T-cell (primary cell): ENCODE measurements around the gene SLC13A5. TPM values are rescaled to one million over a fixed set of nuclear protein-coding genes. Genes with fewer than 3 reads are reported as not detected.
A peak's percentile ranks its signal among the peaks of the same experiment; 100 is the strongest.

Experiments
- ATAC-seq, 4 experiments: fragments of 200-7000 bp in 3 of 4; fragments of 150-1000 bp in 1 of 4; cut with Tn5 transposase; replicated peaks in 1 of 4; 1 replicate in 3 of 4; 2 replicates in 1 of 4; pipeline ENCODE4 v1.10.0; 2021; ENCODE audit warnings: moderate library complexity in 3 of 4, mild to moderate bottlenecking in 2 of 4, moderate number of reproducible peaks in 1 of 4
- CTCF ChIA-PET, 2 donors: fragments of 300-600 bp; sonication (Branson Sonifier 250); formaldehyde crosslinking; loops; one replicate each; lab custom pipeline; 2022; ENCODE audit warnings: antibody characterized with exemption in 2 of 2; lab: Charles Lee
- POLR2A ChIA-PET, 2 donors: fragments of 300-600 bp; sonication (Branson Sonifier 250); formaldehyde crosslinking; loops; one replicate each; lab custom pipeline; 2022; ENCODE audit warnings: antibody characterized with exemption in 2 of 2; lab: Charles Lee
- DNase-seq, 35 experiments: peaks; one replicate each; pipeline versions ENCODE4 v3.0.0 to v3.0.0-alpha.2; 2013 to 2023
- H3K27ac ChIP-seq: one replicate; pipeline ENCODE4 v1.5.1; 2013; ENCODE audit warnings: low read length
- H3K27me3 ChIP-seq, 2 experiments: replicated peaks in 1 of 2; 1 replicate in 1 of 2; 2 replicates in 1 of 2; pipeline versions ENCODE4 v1.6.1 to v1.7.0; 2013; ENCODE audit warnings: low read length in 1 of 2, mixed read lengths in 1 of 2; ENCODE audit not compliant: control insufficient read depth in 2 of 2, insufficient read depth in 2 of 2; ENCODE audit errors: extremely low read depth in 1 of 2
- H3K36me3 ChIP-seq, 2 donors: 1 replicate in 1 of 2; 2 replicates in 1 of 2; pipeline versions ENCODE4 v1.6.1 to v1.7.0; 2013; ENCODE audit warnings: low read length in 1 of 2; ENCODE audit not compliant: control insufficient read depth in 2 of 2, insufficient read depth in 1 of 2; ENCODE audit errors: extremely low read depth in 1 of 2
- H3K4me1 ChIP-seq, 2 experiments: 1 replicate in 1 of 2; 2 replicates in 1 of 2; pipeline versions ENCODE4 v1.6.1 to v1.7.0; 2013; ENCODE audit warnings: low read length in 2 of 2, mixed read lengths in 1 of 2; ENCODE audit not compliant: insufficient read depth in 2 of 2, control insufficient read depth in 1 of 2; ENCODE audit errors: extremely low read depth in 1 of 2
- H3K4me3 ChIP-seq, 2 donors: 1 replicate in 1 of 2; 2 replicates in 1 of 2; pipeline versions ENCODE4 v1.5.1 to v1.7.0; 2013; ENCODE audit warnings: mild to moderate bottlenecking in 2 of 2, low read length in 1 of 2, moderate library complexity in 1 of 2; ENCODE audit not compliant: control insufficient read depth in 1 of 2; ENCODE audit errors: extremely low read depth in 1 of 2
- H3K9me3 ChIP-seq: 2 replicates; pipeline ENCODE4 v1.7.0; 2013
- H3K27ac Mint-ChIP-seq, 2 donors: one replicate each; pipeline ENCODE4 v1.8.0; 2020 to 2021; ENCODE audit warnings: mild to moderate bottlenecking in 2 of 2, mixed read lengths in 2 of 2
- H3K27me3 Mint-ChIP-seq, 2 donors: one replicate each; pipeline ENCODE4 v1.8.0; 2021 to 2022; ENCODE audit warnings: mixed read lengths in 2 of 2
- H3K36me3 Mint-ChIP-seq: one replicate; pipeline ENCODE4 v1.8.0; 2021; ENCODE audit warnings: mixed read lengths
- H3K4me1 Mint-ChIP-seq, 3 donors: one replicate each; pipeline ENCODE4 v1.8.0; 2020 to 2022; ENCODE audit warnings: mixed read lengths in 3 of 3, mild to moderate bottlenecking in 1 of 3
- H3K4me3 Mint-ChIP-seq, 3 donors: one replicate each; pipeline ENCODE4 v1.8.0; 2020 to 2022; ENCODE audit warnings: mild to moderate bottlenecking in 3 of 3, mixed read lengths in 3 of 3, moderate library complexity in 3 of 3
- H3K9me3 Mint-ChIP-seq, 3 donors: one replicate each; pipeline ENCODE4 v1.8.0; 2020 to 2022; ENCODE audit warnings: mixed read lengths in 3 of 3
- WGBS: methylation state at CpG from one replicate; pipeline ENCODE4 v1.1.5; 2013; ENCODE audit warnings: missing lambda C conversion rate; ENCODE audit not compliant: insufficient coverage; 5-methylcytosine and 5-hydroxymethylcytosine counted together
- total RNA-seq, 35 experiments: library from RNA in 6 of 35; stranded (reverse) in 6 of 35; fragments of 120-200 nt in 1 of 35; gene quantifications; one replicate each; pipeline versions ENCODE4 v1.2.1 to v1.2.4 and lab custom pipeline; 2013 to 2026

SLC13A5 gene
- total RNA-seq, 5 donors from 2014 or later (not counting 1 experiment from before 2014, with no cell fraction given), result 0.13 TPM; not detected in 3

- Histone ChIP-seq H3K27me3 (no peaks in the 10 kb centered on the region), H3K9me3 (no peaks in the 10 kb centered on the region), H3K36me3 (peaks cover 0 to 33% of the 10 kb centered on the region in 2 donors), H3K4me3 (no peak overlapping the region), H3K4me1 (peaks cover 12 to 25% of the 10 kb centered on the region in 2 experiments), H3K27ac (no peak overlapping the region)
- H3K27ac Mint-ChIP-seq, result no peak overlapping the region
- no peak overlapping the region for H3K4me3 Mint-ChIP-seq
- 59% methylated on average over 4 of the region's 5 CpGs for WGBS
- no peaks in the 10 kb centered on the region for H3K27me3 Mint-ChIP-seq
- ChIA-PET POLR2A (no interaction called here), CTCF (no interaction called here)
- no peaks in the 10 kb centered on the region for H3K9me3 Mint-ChIP-seq
- ATAC-seq, result no peak
- H3K36me3 Mint-ChIP-seq, result peaks cover 26% of the 10 kb centered on the region
- DNase-seq, result no peak
- peaks cover 66 to 76% (median 73%) of the 10 kb centered on the region in 3 donors for H3K4me1 Mint-ChIP-seq
Measured at GRCh38 chr17:6643451-6644125, 69.6 kb downstream of the SLC13A5 start.

- no peaks in the 10 kb centered on the region for H3K9me3 ChIP-seq
- peak overlapping the region; percentile 40 for H3K27ac ChIP-seq
- peaks cover 65 to 73% (median 73%) of the 10 kb centered on the region in 3 donors for H3K4me1 Mint-ChIP-seq
- H3K4me3 ChIP-seq, result no peak overlapping the region
- H3K36me3 ChIP-seq, result peaks cover under 1 to 25% of the 10 kb centered on the region in 2 donors
- H3K27me3 ChIP-seq, result no peaks in the 10 kb centered on the region
- no peak for DNase-seq
- peak overlapping the region; percentile 92 to 95 (median 95) for H3K4me3 Mint-ChIP-seq
- POLR2A ChIA-PET, result interaction anchor here in 1 of 2 donors (2.7 kb wide), 1 partner anchor 8 kb away, joined by 31 read pairs; the partner anchor contains the start of genes C17orf100 and MED31
- H3K4me1 ChIP-seq, result peaks cover 12 to 35% of the 10 kb centered on the region in 2 experiments
- H3K27ac Mint-ChIP-seq, result peak overlapping the region; percentile 64 to 96
- peaks cover 16% of the 10 kb centered on the region for H3K36me3 Mint-ChIP-seq
- no peaks in the 10 kb centered on the region for H3K27me3 Mint-ChIP-seq
- no peak for ATAC-seq
- no peaks in the 10 kb centered on the region for H3K9me3 Mint-ChIP-seq
- CTCF ChIA-PET, result interaction anchor here in 1 of 2 donors (2.4 kb wide), 1 partner anchor 8 kb away, joined by 10 read pairs; the partner anchor contains the start of genes C17orf100 and MED31
- no CpG with 5 or more reads among the region's 2 CpGs for WGBS
Measured at GRCh38 chr17:6642592-6642991, 70.6 kb downstream of the SLC13A5 start.

GRCh38 chr17:6641247-6641863 lies 71.8 kb downstream of the SLC13A5 start:
- Mint-ChIP-seq H3K36me3 (peaks cover 15% of the 10 kb centered on the region), H3K9me3 (no peaks in the 10 kb centered on the region), H3K27ac (peak overlapping the region; percentile 96 to 97), H3K4me1 (peaks cover 56 to 73% (median 62%) of the 10 kb centered on the region in 3 donors), H3K4me3 (peak overlapping the region; percentile 92 to 95 (median 95)), H3K27me3 (no peaks in the 10 kb centered on the region)
- peak in 1 of 35 experiments; percentile 33 for DNase-seq
- ChIA-PET CTCF (interaction anchor here in 1 of 2 donors (1.2 to 2.4 kb wide), 2 partner anchors 9 to 363 kb away, joined by 5 to 10 read pairs; partner anchors contain the start of genes C17orf100 and MED31), POLR2A (interaction anchor here in 1 of 2 donors (0.9 to 2.7 kb wide), 2 partner anchors 10 to 13 kb away, joined by 4 to 31 read pairs; partner anchors contain the start of genes C17orf100 and MED31)
- H3K4me1 ChIP-seq, result peaks cover 12 to 37% of the 10 kb centered on the region in 2 experiments
- H3K4me3 ChIP-seq, result peak overlapping the region; percentile 89 to 98
- no peaks in the 10 kb centered on the region for H3K27me3 ChIP-seq
- no peaks in the 10 kb centered on the region for H3K9me3 ChIP-seq
- WGBS, result 3% methylated on average over 11 of the region's 20 CpGs
- ATAC-seq, result peak in 2 of 4 experiments; percentile 2 to 9
- H3K27ac ChIP-seq, result peak overlapping the region; percentile 80
- H3K36me3 ChIP-seq, result peaks cover 6 to 20% of the 10 kb centered on the region in 2 donors

DNA sequence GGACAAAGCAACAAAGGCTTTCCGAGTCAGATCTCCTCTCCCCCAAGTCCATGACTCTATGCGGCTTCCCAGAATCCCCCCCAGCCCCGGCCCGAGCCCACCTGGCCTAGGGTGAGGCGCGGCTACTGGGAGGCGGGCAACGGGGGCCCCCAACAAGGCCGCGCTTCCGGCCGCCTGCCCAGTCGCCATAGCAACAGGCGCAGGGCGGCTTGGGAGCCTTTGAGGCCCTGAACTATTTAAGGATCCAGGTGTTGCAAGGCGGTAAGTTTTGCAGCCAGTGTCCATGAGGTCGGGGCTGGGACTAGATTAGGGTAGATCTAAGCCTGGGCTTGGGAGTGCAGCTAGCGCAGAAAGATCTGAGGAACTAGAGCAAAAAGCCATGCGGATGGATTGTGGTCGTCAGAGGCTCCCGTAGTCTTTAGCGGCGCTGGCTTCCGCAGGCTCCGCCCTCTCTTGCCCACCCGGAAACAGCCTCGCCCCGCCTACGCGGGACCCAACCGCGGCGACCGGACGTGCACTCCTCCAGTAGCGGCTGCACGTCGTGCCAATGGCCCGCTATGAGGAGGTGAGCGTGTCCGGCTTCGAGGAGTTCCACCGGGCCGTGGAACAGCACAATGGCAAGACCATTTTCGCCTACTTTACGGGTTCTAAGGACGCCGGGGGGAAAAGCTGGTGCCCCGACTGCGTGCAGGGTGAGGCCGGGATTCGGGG lies 72.5 kb downstream of the SLC13A5 start, which contains the start of the genes KIAA0753 and TXNDC17:
TSS of gene KIAA0753 (minus strand) at position 176 of the 711 bp plus-strand sequence. CDS start 5,608 bp downstream, outside the sequence.
TSS of gene TXNDC17 (plus strand) at position 525 of the 711 bp plus-strand sequence. CDS start at position 548, 23 bp downstream.
- ATAC-seq (peak; percentile 91 to 96 (median 94)), DNase-seq (peak; percentile 63 to 94 (median 82))
- peak within 1 kb of the TSS; percentile 89 to 98 for H3K4me3 ChIP-seq
- Mint-ChIP-seq H3K4me1 (peaks cover 50 to 66% (median 58%) of the 10 kb centered on the region in 3 donors), H3K4me3 (peak within 1 kb of the TSS; percentile 92 to 95 (median 95)), H3K9me3 (no peaks in the 10 kb centered on the region), H3K27ac (peak within 1 kb of the TSS; percentile 96 to 97), H3K27me3 (no peaks in the 10 kb centered on the region), H3K36me3 (peaks cover 11% of the 10 kb centered on the region)
- no peaks in the 10 kb centered on the region for H3K27me3 ChIP-seq
- H3K27ac ChIP-seq, result peak within 1 kb of the TSS; percentile 80
- POLR2A ChIA-PET, result interaction anchor here in 1 of 2 donors (0.9 to 2.7 kb wide), 2 partner anchors 10 to 13 kb away, joined by 4 to 31 read pairs; partner anchors contain the start of genes C17orf100 and MED31
- peaks cover 6 to 20% of the 10 kb centered on the region in 2 donors for H3K36me3 ChIP-seq
- peaks cover 12 to 37% of the 10 kb centered on the region in 2 experiments for H3K4me1 ChIP-seq
- WGBS, result 0% methylated on average over 52 of the region's 52 CpGs
- H3K9me3 ChIP-seq, result no peaks in the 10 kb centered on the region
- CTCF ChIA-PET, result interaction anchor here in 1 of 2 donors (0.7 to 2.4 kb wide), 3 partner anchors 10 to 17 kb away, joined by 3 to 10 read pairs (median 4); partner anchors contain the start of genes C17orf100 and MED31

GRCh38 chr17:6639586-6640535 lies 73.3 kb downstream of the SLC13A5 start:
- ChIA-PET CTCF (interaction anchor here (0.6 to 1.0 kb wide), 3 partner anchors 11 to 63 kb away, joined by 3 to 4 read pairs (median 3); partner anchors contain the start of gene MED31 (in 1 of the 2)), POLR2A (interaction anchor here in 1 of 2 donors (2.7 kb wide), 1 partner anchor 11 kb away, joined by 31 read pairs; the partner anchor contains the start of genes C17orf100 and MED31)
- Mint-ChIP-seq H3K9me3 (no peaks in the 10 kb centered on the region), H3K4me1 (peaks cover 47 to 62% (median 56%) of the 10 kb centered on the region in 3 donors), H3K27ac (peak overlapping the region in 1 of 2 donors; percentile 96), H3K4me3 (peak overlapping the region; percentile 92 to 95 (median 95)), H3K36me3 (peaks cover 6% of the 10 kb centered on the region), H3K27me3 (no peaks in the 10 kb centered on the region)
- DNase-seq, result peak in 7 of 35 experiments; percentile 18 to 53 (median 22)
- Histone ChIP-seq H3K27ac (peak overlapping the region; percentile 80), H3K36me3 (peaks cover 6 to 15% of the 10 kb centered on the region in 2 donors), H3K27me3 (no peaks in the 10 kb centered on the region), H3K9me3 (no peaks in the 10 kb centered on the region), H3K4me1 (peaks cover 12 to 37% of the 10 kb centered on the region in 2 experiments), H3K4me3 (peak overlapping the region; percentile 89 to 98)
- WGBS, result under 1% methylated on average over 63 of the region's 67 CpGs
- peak; percentile 12 to 28 (median 22) for ATAC-seq
